Stimulated activated naive CD8-positive, alpha-beta T cell treated with anti-CD3 and anti-CD28 coated beads, Interleukin-15, Interleukin-2, amounts not matched to agents 100 U/mL and 50 U/mL, for 24 hours (primary cell): ENCODE data around the gene ARHGEF4.
"Not testable (repeated sequence)": the region's sequence is repeated elsewhere in the genome, so short reads cannot be mapped to it uniquely, and the experiment has no call there.

Experiments
- ATAC-seq: fragments of 150-1000 bp; cut with Tn5 transposase; one replicate; pipeline ENCODE4 v1.10.0; 2021
- DNase-seq: peaks from one replicate; pipeline ENCODE4 v3.0.0; 2021

Gene ARHGEF4

GRCh38 chr2:131052741-131053263 is 216.1 kb downstream of the ARHGEF4 start:
- ATAC-seq: no peak
- no peak for DNase-seq

GRCh38 chr2:131054488-131054887 is 217.8 kb downstream of the ARHGEF4 start:
- DNase-seq (no peak), ATAC-seq (no peak)

GRCh38 chr2:131055169-131056065 is 218.7 kb downstream of the ARHGEF4 start:
- peak; percentile 19 for ATAC-seq

GRCh38 chr2:131056204-131056931 is 219.7 kb downstream of the ARHGEF4 start:
- ATAC-seq (no peak), DNase-seq (no peak)

More at GRCh38 chr2:131055169-131056065, 218.7 kb downstream of the ARHGEF4 start:
- no peak for DNase-seq

GRCh38 chr2:131056932-131057287 is 220.2 kb downstream of the ARHGEF4 start:
- no peak for ATAC-seq
- DNase-seq: no peak

- ATAC-seq (no peak), DNase-seq (no peak)
These were observed 221.6 kb downstream of the ARHGEF4 start for GRCh38 chr2:131058214-131058843.

- ATAC-seq: no peak
These were observed 222.2 kb downstream of the ARHGEF4 start for GRCh38 chr2:131058920-131059319.

GRCh38 chr2:131063501-131064283 is 227.0 kb downstream of the ARHGEF4 start:
- DNase-seq: no peak
- ATAC-seq: no peak

More at GRCh38 chr2:131058920-131059319, 222.2 kb downstream of the ARHGEF4 start:
- DNase-seq: no peak

- ATAC-seq: no peak
- no peak for DNase-seq
These were observed 228.1 kb downstream of the ARHGEF4 start for GRCh38 chr2:131064589-131065512.

GRCh38 chr2:131067465-131068125 is 230.9 kb downstream of the ARHGEF4 start:
- no peak for DNase-seq
- no peak for ATAC-seq

GRCh38 chr2:131068172-131068571 is 231.5 kb downstream of the ARHGEF4 start:
- ATAC-seq: not testable (repeated sequence)

GRCh38 chr2:131075578-131075977 is 238.9 kb downstream of the ARHGEF4 start:
- DNase-seq, ATAC-seq: not testable (repeated sequence)

More at GRCh38 chr2:131068172-131068571, 231.5 kb downstream of the ARHGEF4 start:
- DNase-seq: not testable (repeated sequence)

- no peak for ATAC-seq
- no peak for DNase-seq
These were observed 240.0 kb downstream of the ARHGEF4 start for GRCh38 chr2:131076707-131077106.

- ATAC-seq: no peak
- DNase-seq: no peak
These were observed 240.6 kb downstream of the ARHGEF4 start for GRCh38 chr2:131077182-131077846.

- no peak for ATAC-seq
These were observed 241.3 kb downstream of the ARHGEF4 start for GRCh38 chr2:131077966-131078365.

GRCh38 chr2:131079931-131080330 is 243.2 kb downstream of the ARHGEF4 start:
- ATAC-seq: not testable (repeated sequence)

More at GRCh38 chr2:131077966-131078365, 241.3 kb downstream of the ARHGEF4 start:
- no peak for DNase-seq

GRCh38 chr2:131081190-131081589 is 244.5 kb downstream of the ARHGEF4 start:
- ATAC-seq: no peak

More at GRCh38 chr2:131079931-131080330, 243.2 kb downstream of the ARHGEF4 start:
- not testable (repeated sequence) for DNase-seq

GRCh38 chr2:131085646-131086045 is 248.9 kb downstream of the ARHGEF4 start:
- ATAC-seq (no peak), DNase-seq (no peak)

More at GRCh38 chr2:131081190-131081589, 244.5 kb downstream of the ARHGEF4 start:
- DNase-seq: no peak

- DNase-seq: no peak
- no peak for ATAC-seq
These were observed 255.8 kb downstream of the ARHGEF4 start for GRCh38 chr2:131092458-131093005.
